ENCODE measurements around the gene OR1D2.
"Not testable (repeated sequence)": the region's sequence is repeated elsewhere in the genome, so short reads cannot be mapped to it uniquely, and the experiment has no call there.

The OR1D2 gene

GRCh38 chr17:3104322-3104721, at the start of gene OR1D2:
Gene OR1D2 (minus strand): TSS chr17:3104422. CDS start chr17:3092996, 11,426 bp downstream.
- DNase-seq (ENCODE audit: low read depth), result no peak

- DNase-seq (ENCODE audit: low read depth), result not testable (repeated sequence)
Observed at GRCh38 chr17:3137494-3137893, 33.3 kb upstream of the OR1D2 start.

- no peak for DNase-seq (ENCODE audit: low read depth)
Observed at GRCh38 chr17:3127451-3127850, 23.2 kb upstream of the OR1D2 start, which contains the start of gene OR1G1. Gene OR1G1 (minus strand): TSS chr17:3127551. CDS start chr17:3127551, 0 bp downstream.

GRCh38 chr17:3073850-3074249, 30.4 kb downstream of the OR1D2 start:
- not testable (repeated sequence) for DNase-seq (ENCODE audit: low read depth)

GRCh38 chr17:3065192-3065591, 39.0 kb downstream of the OR1D2 start:
- peak; percentile 49 for DNase-seq (ENCODE audit: low read depth)

- DNase-seq (ENCODE audit: low read depth), result not testable (repeated sequence)
Observed at GRCh38 chr17:3063507-3063906, 40.7 kb downstream of the OR1D2 start, which contains the start of gene OR1D5. Gene OR1D5 (minus strand): TSS chr17:3063607. CDS start chr17:3063607, 0 bp downstream.

- DNase-seq (ENCODE audit: low read depth), result not testable (repeated sequence)
Observed at GRCh38 chr17:3062824-3063377, 41.3 kb downstream of the OR1D2 start.

- not testable (repeated sequence) for DNase-seq (ENCODE audit: low read depth)
Observed at GRCh38 chr17:3054868-3055267, 49.4 kb downstream of the OR1D2 start.

GRCh38 chr17:3049705-3050295, 54.4 kb downstream of the OR1D2 start:
- DNase-seq (ENCODE audit: low read depth), result peak; percentile 29

- DNase-seq (ENCODE audit: low read depth), result peak; percentile 97
Observed at GRCh38 chr17:3048727-3049471, 55.3 kb downstream of the OR1D2 start.

- no peak for DNase-seq (ENCODE audit: low read depth)
Observed at GRCh38 chr17:3046753-3047152, 57.5 kb downstream of the OR1D2 start.

- DNase-seq (ENCODE audit: low read depth), result no peak
Observed at GRCh38 chr17:3043737-3044365, 60.4 kb downstream of the OR1D2 start.

- DNase-seq (ENCODE audit: low read depth), result no peak
Observed at GRCh38 chr17:3040882-3041281, 63.3 kb downstream of the OR1D2 start.

GRCh38 chr17:3039736-3040135, 64.5 kb downstream of the OR1D2 start:
- no peak for DNase-seq (ENCODE audit: low read depth)

- DNase-seq (ENCODE audit: low read depth), result no peak
Observed at GRCh38 chr17:3038941-3039340, 65.3 kb downstream of the OR1D2 start.
